ENCODE measurements around the gene SMIM17. TPM values are rescaled to one million over a fixed set of nuclear protein-coding genes. Genes with fewer than 3 reads are reported as not detected.

Gene SMIM17
- total RNA-seq, 4 donors from 2014 or later, result 1.8 TPM; not detected in 3

DNA sequence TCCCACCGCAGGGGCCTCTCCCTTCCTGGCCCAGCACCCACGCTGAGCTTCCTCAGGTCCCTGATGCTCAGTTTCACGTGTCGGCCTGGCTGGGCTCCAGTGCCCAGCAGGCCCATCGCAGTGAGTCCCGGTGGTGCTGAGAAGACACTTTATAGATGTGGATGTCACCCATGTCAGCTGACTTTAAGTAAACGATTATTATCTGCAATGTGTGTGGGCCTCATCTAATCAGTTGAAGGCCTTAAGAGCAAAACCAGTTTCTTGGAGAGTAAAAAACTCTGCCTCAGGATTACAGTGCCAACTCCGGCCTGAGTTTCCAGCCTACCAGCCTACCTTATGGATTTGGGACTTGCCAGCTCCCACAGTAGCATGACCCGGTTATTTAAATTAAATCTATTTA is 17.3 kb upstream of the SMIM17 start:
- Histone ChIP-seq H3K4me1 (no peaks in the 10 kb centered on the region), H3K27me3 (no peaks in the 10 kb centered on the region), H3K4me3 (no peak overlapping the region), H3K9me3 (peaks cover 43% of the 10 kb centered on the region), H3K27ac (no peak overlapping the region), H3K36me3 (peaks cover 49% of the 10 kb centered on the region)
- no peak for DNase-seq (ENCODE audit: low spot score in 2 of 2)
- 93% methylated on average over 9 of the region's 9 CpGs for WGBS
- TF ChIP-seq EP300 (IDR thresholded peaks at IDR 0.05) (no peak), POLR2AphosphoS5 (IDR thresholded peaks at IDR 0.05) (no peak), CTCF (IDR thresholded peaks at IDR 0.05) (no peak)

- TF ChIP-seq POLR2AphosphoS5 (IDR thresholded peaks at IDR 0.05), result no peak
- no peak for TF ChIP-seq EP300 (IDR thresholded peaks at IDR 0.05)
- no peak for TF ChIP-seq CTCF (IDR thresholded peaks at IDR 0.05)
- TF ChIP-seq POLR2A (IDR thresholded peaks at IDR 0.05), result no peak
- H3K27me3 ChIP-seq, result no peaks in the 10 kb centered on the region
- no peaks in the 10 kb centered on the region for H3K36me3 ChIP-seq
- WGBS, result 20% methylated on average over 1 of the region's 1 CpG
- H3K9me3 ChIP-seq, result peaks cover 32% of the 10 kb centered on the region
- H3K27ac ChIP-seq, result no peak overlapping the region
- no peaks in the 10 kb centered on the region for H3K4me1 ChIP-seq
- H3K4me3 ChIP-seq, result no peak overlapping the region
- no peak for DNase-seq (ENCODE audit: low spot score in 2 of 2)
Measured at GRCh38 chr19:56633021-56633420, 9.9 kb upstream of the SMIM17 start.

DNA sequence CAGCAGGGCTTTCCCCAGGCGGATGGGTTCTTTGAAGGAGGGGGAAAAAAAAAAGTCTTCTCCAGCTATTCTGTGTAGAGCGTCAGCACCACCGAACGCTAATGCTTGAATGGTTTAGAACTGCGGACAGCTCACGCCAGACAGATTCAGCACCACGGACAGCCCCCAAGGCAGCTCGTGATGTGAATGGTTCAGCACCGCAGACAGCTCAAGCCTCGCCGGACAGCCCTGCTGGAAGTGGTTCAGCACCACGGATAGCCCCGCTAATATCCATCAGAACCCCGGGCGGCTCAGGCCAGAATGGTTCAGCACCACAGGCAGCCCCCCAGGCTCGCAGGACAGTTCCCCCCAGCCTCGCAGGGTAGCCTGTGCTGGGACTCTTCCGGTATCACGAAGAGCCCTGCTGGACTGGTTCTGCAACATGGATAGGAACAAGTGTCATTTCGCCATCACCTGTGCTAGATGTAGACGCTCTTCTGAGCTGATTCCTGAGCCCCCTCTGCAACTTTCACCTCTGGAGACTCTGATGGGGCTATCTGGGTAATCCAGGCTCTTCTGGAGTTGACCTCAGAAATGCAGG is 4.9 kb upstream of the SMIM17 start:
- Histone ChIP-seq H3K4me1 (no peaks in the 10 kb centered on the region), H3K27me3 (peaks cover 12% of the 10 kb centered on the region), H3K27ac (no peak overlapping the region), H3K9me3 (peaks cover 22% of the 10 kb centered on the region), H3K36me3 (no peaks in the 10 kb centered on the region), H3K4me3 (no peak overlapping the region)
- no peak for TF ChIP-seq POLR2A (IDR thresholded peaks at IDR 0.05)
- peak in 1 of 3 donors; percentile 21 for TF ChIP-seq POLR2AphosphoS5 (IDR thresholded peaks at IDR 0.05)
- WGBS, result 21% methylated on average over 11 of the region's 21 CpGs
- DNase-seq (ENCODE audit: low spot score in 2 of 2), result no peak

DNA sequence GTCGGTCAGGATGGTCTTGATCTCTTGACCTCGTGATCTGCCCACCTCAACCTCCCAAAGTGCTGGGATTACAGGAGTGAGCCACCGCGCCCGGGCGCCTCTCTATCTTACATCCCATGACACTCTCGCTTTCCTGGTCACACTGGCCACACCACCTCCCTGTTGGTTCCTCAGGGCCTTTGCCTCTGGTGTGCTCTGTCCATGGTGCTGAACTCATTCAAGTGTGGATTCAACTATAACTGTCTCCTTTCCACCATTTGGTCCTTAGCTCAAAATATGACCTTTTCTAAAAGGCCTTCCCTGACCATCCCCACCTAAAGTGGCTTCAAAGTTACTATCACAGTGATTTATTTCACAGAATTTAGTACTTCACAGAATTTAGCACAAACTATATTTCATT is 3.7 kb upstream of the SMIM17 start:
- Histone ChIP-seq H3K4me3 (no peak overlapping the region), H3K4me1 (no peaks in the 10 kb centered on the region), H3K27ac (no peak overlapping the region), H3K9me3 (peaks cover 22% of the 10 kb centered on the region), H3K36me3 (no peaks in the 10 kb centered on the region), H3K27me3 (peaks cover 22% of the 10 kb centered on the region)
- no peak for TF ChIP-seq POLR2A (IDR thresholded peaks at IDR 0.05)
- no peak for TF ChIP-seq POLR2AphosphoS5 (IDR thresholded peaks at IDR 0.05)
- no peak for TF ChIP-seq CTCF (IDR thresholded peaks at IDR 0.05)
- no peak for TF ChIP-seq EP300 (IDR thresholded peaks at IDR 0.05)
- 46% methylated on average over 7 of the region's 7 CpGs for WGBS
- DNase-seq (ENCODE audit: low spot score in 2 of 2), result no peak

DNA sequence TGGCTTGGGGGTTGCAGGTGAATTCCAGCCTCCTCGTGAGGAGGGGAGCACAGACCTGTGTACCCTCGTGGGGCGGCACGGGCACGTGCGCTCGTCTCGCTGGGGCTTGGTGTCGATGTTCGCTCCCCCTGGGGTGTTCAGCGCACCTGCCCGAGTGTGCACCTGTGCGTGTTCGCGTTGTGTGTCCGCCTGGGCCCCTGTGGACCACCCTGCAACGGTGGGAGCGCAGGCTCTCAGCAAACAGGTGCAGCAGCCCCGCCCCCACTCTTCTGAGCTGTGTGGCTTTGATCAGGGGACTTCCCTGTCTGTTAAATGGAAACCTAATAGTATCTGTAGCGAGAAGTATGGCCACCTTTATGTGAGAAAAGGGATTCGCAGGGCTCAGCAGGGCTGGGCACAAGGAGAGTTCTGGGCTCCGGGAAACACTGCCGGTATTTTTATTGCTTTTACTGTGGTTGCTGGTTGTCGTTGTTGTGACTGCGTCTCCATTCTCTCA is 549 bp downstream of the SMIM17 start:
- WGBS, result 9% methylated on average over 5 of the region's 25 CpGs

More for the DNA sequence above, 549 bp downstream of the SMIM17 start:
- Histone ChIP-seq H3K9me3 (peaks cover 12% of the 10 kb centered on the region), H3K27me3 (peaks cover 22% of the 10 kb centered on the region), H3K4me3 (no peak overlapping the region), H3K27ac (no peak overlapping the region), H3K36me3 (no peaks in the 10 kb centered on the region), H3K4me1 (no peaks in the 10 kb centered on the region)
- TF ChIP-seq CTCF (IDR thresholded peaks at IDR 0.05) (no peak), EP300 (IDR thresholded peaks at IDR 0.05) (no peak), POLR2AphosphoS5 (IDR thresholded peaks at IDR 0.05) (no peak), POLR2A (IDR thresholded peaks at IDR 0.05) (no peak)
- peak in 1 of 2 donors; percentile 61 for DNase-seq (ENCODE audit: low spot score in 2 of 2)

All from suprapubic skin (tissue), 4 donors.